ENCODE measurements around the gene ZC2HC1B. TPM values are rescaled to one million over a fixed set of nuclear protein-coding genes. Genes with fewer than 3 reads are reported as not detected.

Gene ZC2HC1B
- polyA plus RNA-seq, 1 of the 3 experiments (the other 2 are of a cell fraction): not detected

DNA sequence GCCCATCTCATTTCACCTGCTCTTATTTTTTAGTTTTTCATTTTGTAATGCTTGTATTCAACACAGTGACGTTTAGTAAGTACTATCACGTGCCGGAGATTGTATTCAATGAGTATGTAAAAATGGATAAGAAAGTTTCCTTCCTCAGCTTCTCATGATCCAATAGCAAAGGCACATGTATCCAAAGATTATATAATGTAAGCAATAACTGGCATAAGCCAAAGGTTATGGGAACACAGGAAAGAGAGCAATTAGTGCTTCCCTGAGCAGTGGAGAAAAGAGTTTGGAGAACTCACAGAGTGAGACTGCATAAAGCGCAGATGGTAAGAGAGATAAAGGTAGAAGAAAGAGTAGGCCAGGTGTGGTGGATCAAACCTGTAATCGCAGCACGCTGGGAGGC, 42.9 kb upstream of the ZC2HC1B start (continued):
- no peak for TF ChIP-seq POLR2AphosphoS5 (IDR thresholded peaks at IDR 0.05; ENCODE audit: low read depth, low read length)

DNA sequence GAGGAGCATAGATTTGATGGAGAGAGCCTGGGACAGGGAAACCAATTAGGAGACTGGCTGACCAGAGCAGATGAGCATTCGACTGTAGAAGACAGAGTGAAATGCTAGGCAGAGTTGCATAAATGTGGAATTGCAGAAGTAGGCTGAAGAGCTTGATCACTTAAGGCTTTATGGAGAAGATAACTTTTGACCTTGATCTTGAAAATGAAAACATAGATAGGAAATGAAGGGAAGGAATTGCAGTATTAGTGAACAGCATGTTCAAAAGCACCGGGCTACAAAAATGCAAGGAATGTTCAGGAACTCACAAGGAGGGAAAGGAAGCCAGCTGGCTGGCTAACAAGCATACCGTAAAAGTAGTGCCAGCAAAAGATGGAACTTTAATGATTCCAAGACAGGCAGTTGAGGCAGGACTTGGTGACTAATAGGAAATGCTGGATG, 41.7 kb upstream of the ZC2HC1B start:
- H3K9me3 ChIP-seq: no peaks in the 10 kb centered on the region
- WGBS (ENCODE audit: low lambda C conversion rate): 45% methylated on average over 3 of the region's 3 CpGs
- ChIA-PET POLR2A (no interaction called here), CTCF (no interaction called here)
- H2AFZ ChIP-seq (ENCODE audit: low read depth): no peak overlapping the region
- no peak overlapping the region for H3K4me2 ChIP-seq
- no peaks in the 10 kb centered on the region for H3K9me2 ChIP-seq
- H3K79me2 ChIP-seq (ENCODE audit: insufficient read depth): no peaks in the 10 kb centered on the region
- TF ChIP-seq, protein P1, sequence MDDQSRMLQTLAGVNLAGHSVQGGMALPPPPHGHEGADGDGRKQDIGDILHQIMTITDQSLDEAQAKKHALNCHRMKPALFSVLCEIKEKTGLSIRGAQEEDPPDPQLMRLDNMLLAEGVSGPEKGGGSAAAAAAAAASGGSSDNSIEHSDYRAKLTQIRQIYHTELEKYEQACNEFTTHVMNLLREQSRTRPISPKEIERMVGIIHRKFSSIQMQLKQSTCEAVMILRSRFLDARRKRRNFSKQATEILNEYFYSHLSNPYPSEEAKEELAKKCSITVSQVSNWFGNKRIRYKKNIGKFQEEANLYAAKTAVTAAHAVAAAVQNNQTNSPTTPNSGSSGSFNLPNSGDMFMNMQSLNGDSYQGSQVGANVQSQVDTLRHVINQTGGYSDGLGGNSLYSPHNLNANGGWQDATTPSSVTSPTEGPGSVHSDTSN (IDR thresholded peaks at IDR 0.05): no peak
- 0 out of 2 replicates have a peak, but pooled peaks have one; percentile 4 for TF ChIP-seq FOSL2 (IDR thresholded peaks at IDR 0.05; ENCODE audit: borderline replicate concordance, low read depth)
- TF ChIP-seq RXRA (IDR thresholded peaks at IDR 0.05; ENCODE audit: borderline replicate concordance, low read depth): no peak
- no peak for TF ChIP-seq POLR2AphosphoS5 (IDR thresholded peaks at IDR 0.05; ENCODE audit: low read depth, low read length)
- peak; percentile 47 for TF ChIP-seq TCF12 (IDR thresholded peaks at IDR 0.05)
- TF ChIP-seq GABPA (IDR thresholded peaks at IDR 0.05; ENCODE audit: low read depth): no peak
- TF ChIP-seq MEF2A (IDR thresholded peaks at IDR 0.05; ENCODE audit: borderline replicate concordance, low read depth): no peak
- no peak for TF ChIP-seq YY1 (IDR thresholded peaks at IDR 0.05; ENCODE audit: low read depth)
- TF ChIP-seq FOXJ3 (CRISPR knock-in tag; IDR thresholded peaks at IDR 0.05): no peak
- TF ChIP-seq RCOR1 (IDR thresholded peaks at IDR 0.05; ENCODE audit: low read length): no peak
- TF ChIP-seq NRF1 (IDR thresholded peaks at IDR 0.05; ENCODE audit: low read depth, low read length): no peak
- TF ChIP-seq NFIC (IDR thresholded peaks at IDR 0.05; ENCODE audit: borderline replicate concordance): peak; percentile 31; the same call in 1 of the 2 replicates
- no peak for TF ChIP-seq MXI1 (IDR thresholded peaks at IDR 0.05; ENCODE audit: low read depth, low read length)
- no peaks in the 10 kb centered on the region for H3K27me3 ChIP-seq (ENCODE audit: insufficient read depth)
- H3K4me3 ChIP-seq (ENCODE audit: low read depth in 2 of 2, low read length in 1 of 2): no peak overlapping the region
- H3K4me1 ChIP-seq (ENCODE audit: control insufficient read depth in 1 of 2, insufficient read depth in 2 of 2, low read depth in 1 of 2, low read length in 1 of 2): no peaks in the 10 kb centered on the region
- H3K36me3 ChIP-seq (replicated peaks in 1 of 2; ENCODE audit: control insufficient read depth in 1 of 2, insufficient read depth in 2 of 2, low read length in 1 of 2): peaks cover 0 to 23% of the 10 kb centered on the region in 2 experiments
- no peak for DNase-seq
- H4K20me1 ChIP-seq (ENCODE audit: insufficient read depth): no peaks in the 10 kb centered on the region
- no peak overlapping the region for H3K9ac ChIP-seq
- no peak overlapping the region for H3K27ac ChIP-seq (ENCODE audit: low read depth in 2 of 2, low read length in 1 of 2)
- H3F3A ChIP-seq (replicated peaks; ENCODE audit: insufficient read depth): no peaks in the 10 kb centered on the region

DNA sequence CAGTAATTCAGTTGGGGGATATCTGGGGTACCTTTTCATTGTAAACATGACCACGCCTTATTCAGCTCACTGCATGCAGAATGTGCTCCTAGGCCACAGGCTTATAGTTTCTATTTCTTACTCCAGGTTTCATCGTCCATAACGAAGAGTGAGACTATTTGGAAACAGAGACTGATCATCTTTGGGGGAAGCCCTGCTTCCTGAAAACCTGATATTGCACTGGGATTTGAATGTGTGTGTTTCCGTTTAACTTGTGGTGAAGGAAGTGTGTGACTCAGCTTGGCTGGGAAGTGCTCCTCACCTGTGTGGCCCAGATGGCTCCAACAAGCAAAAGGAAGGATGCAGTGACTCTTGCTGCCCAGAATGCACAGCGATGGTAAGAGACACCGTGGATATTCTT, 40.7 kb upstream of the ZC2HC1B start:
- Histone ChIP-seq H2AFZ (ENCODE audit: low read depth) (no peak overlapping the region), H3K36me3 (replicated peaks in 1 of 2; ENCODE audit: control insufficient read depth in 1 of 2, insufficient read depth in 2 of 2, low read length in 1 of 2) (peaks cover 0 to 20% of the 10 kb centered on the region in 2 experiments), H3K9me3 (no peaks in the 10 kb centered on the region), H3K27ac (ENCODE audit: low read depth in 2 of 2, low read length in 1 of 2) (no peak overlapping the region), H3K4me1 (ENCODE audit: control insufficient read depth in 1 of 2, insufficient read depth in 2 of 2, low read depth in 1 of 2, low read length in 1 of 2) (no peaks in the 10 kb centered on the region), H3K9me2 (no peaks in the 10 kb centered on the region), H4K20me1 (ENCODE audit: insufficient read depth) (no peaks in the 10 kb centered on the region), H3K4me3 (ENCODE audit: low read depth in 2 of 2, low read length in 1 of 2) (no peak overlapping the region), H3K4me2 (no peak overlapping the region), H3K79me2 (ENCODE audit: insufficient read depth) (no peaks in the 10 kb centered on the region), H3F3A (replicated peaks; ENCODE audit: insufficient read depth) (no peaks in the 10 kb centered on the region), H3K27me3 (ENCODE audit: insufficient read depth) (no peaks in the 10 kb centered on the region), H3K9ac (no peak overlapping the region)
- TF ChIP-seq RFX5 (IDR thresholded peaks at IDR 0.05; ENCODE audit: low read length) (no peak), RCOR1 (IDR thresholded peaks at IDR 0.05; ENCODE audit: low read length) (no peak), TAF1 (IDR thresholded peaks at IDR 0.05; ENCODE audit: borderline replicate concordance, low read depth, low read length) (no peak), TEAD4 (IDR thresholded peaks at IDR 0.05; ENCODE audit: borderline replicate concordance, insufficient read depth) (no peak), MXI1 (IDR thresholded peaks at IDR 0.05; ENCODE audit: low read depth, low read length) (no peak), ELF1 (IDR thresholded peaks at IDR 0.05) (no peak), EZH2phosphoT487 (IDR thresholded peaks at IDR 0.05; ENCODE audit: borderline replicate concordance, low read depth) (no peak)
- TF ChIP-seq, protein P2, sequence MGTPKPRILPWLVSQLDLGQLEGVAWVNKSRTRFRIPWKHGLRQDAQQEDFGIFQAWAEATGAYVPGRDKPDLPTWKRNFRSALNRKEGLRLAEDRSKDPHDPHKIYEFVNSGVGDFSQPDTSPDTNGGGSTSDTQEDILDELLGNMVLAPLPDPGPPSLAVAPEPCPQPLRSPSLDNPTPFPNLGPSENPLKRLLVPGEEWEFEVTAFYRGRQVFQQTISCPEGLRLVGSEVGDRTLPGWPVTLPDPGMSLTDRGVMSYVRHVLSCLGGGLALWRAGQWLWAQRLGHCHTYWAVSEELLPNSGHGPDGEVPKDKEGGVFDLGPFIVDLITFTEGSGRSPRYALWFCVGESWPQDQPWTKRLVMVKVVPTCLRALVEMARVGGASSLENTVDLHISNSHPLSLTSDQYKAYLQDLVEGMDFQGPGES (IDR thresholded peaks at IDR 0.05; ENCODE audit: low read depth, low read length): no peak
- TF ChIP-seq, protein P3, sequence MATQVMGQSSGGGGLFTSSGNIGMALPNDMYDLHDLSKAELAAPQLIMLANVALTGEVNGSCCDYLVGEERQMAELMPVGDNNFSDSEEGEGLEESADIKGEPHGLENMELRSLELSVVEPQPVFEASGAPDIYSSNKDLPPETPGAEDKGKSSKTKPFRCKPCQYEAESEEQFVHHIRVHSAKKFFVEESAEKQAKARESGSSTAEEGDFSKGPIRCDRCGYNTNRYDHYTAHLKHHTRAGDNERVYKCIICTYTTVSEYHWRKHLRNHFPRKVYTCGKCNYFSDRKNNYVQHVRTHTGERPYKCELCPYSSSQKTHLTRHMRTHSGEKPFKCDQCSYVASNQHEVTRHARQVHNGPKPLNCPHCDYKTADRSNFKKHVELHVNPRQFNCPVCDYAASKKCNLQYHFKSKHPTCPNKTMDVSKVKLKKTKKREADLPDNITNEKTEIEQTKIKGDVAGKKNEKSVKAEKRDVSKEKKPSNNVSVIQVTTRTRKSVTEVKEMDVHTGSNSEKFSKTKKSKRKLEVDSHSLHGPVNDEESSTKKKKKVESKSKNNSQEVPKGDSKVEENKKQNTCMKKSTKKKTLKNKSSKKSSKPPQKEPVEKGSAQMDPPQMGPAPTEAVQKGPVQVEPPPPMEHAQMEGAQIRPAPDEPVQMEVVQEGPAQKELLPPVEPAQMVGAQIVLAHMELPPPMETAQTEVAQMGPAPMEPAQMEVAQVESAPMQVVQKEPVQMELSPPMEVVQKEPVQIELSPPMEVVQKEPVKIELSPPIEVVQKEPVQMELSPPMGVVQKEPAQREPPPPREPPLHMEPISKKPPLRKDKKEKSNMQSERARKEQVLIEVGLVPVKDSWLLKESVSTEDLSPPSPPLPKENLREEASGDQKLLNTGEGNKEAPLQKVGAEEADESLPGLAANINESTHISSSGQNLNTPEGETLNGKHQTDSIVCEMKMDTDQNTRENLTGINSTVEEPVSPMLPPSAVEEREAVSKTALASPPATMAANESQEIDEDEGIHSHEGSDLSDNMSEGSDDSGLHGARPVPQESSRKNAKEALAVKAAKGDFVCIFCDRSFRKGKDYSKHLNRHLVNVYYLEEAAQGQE (IDR thresholded peaks at IDR 0.05; ENCODE audit: low read depth, low read length): no peak
- CTCF ChIA-PET: no interaction called here
- no peak for DNase-seq
- POLR2A ChIA-PET: no interaction called here
- WGBS (ENCODE audit: low lambda C conversion rate): 86% methylated on average over 6 of the region's 6 CpGs
